ENCODE results near the gene MAGEB4. TPM values are rescaled to one million over a fixed set of nuclear protein-coding genes. Genes with fewer than 3 reads are reported as not detected.

The MAGEB4 gene
- total and polyA plus RNA-seq, 2 donors (not counting 1 experiment from before 2014, with no cell fraction given), result not detected

DNA sequence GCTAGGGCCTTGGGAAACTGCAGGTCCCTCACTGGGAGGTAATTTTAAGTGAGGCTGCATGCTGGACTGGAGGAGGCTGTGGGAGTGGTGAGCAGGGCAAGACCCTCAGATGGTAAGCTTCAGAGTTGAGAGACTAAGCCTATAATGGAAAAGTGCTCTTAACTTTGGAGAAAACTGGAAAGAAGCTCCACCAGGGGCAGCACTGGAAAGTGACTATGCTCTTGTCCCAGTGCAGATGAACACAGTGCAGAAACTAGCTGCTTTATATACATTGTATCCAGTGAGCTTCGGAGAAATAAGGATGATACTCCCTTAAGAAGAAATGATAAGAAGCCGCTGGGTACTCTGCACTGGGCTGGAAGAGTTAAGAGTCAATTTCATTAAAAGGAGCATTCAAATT is 29.6 kb upstream of the MAGEB4 start:
- no peak overlapping the region for H3K4me2 ChIP-seq (ENCODE audit: extremely low read depth, insufficient read depth, low read length)
- no peak for DNase-seq (ENCODE audit: low read depth in 2 of 2)
- no peaks in the 10 kb centered on the region for H3K9me3 ChIP-seq (ENCODE audit: control insufficient read depth, insufficient read depth, low read depth, low read length)
- H4K20me1 ChIP-seq (ENCODE audit: control insufficient read depth, extremely low read depth, insufficient read depth, low read length), result no peaks in the 10 kb centered on the region
- H3K79me2 ChIP-seq (ENCODE audit: control insufficient read depth, insufficient read depth, low read length), result no peaks in the 10 kb centered on the region
- no peaks in the 10 kb centered on the region for H3K27me3 ChIP-seq (ENCODE audit: control insufficient read depth, insufficient read depth, low read length)
- no peaks in the 10 kb centered on the region for H3K36me3 ChIP-seq (ENCODE audit: control insufficient read depth, insufficient read depth, low read length)
- H3K4me1 ChIP-seq (ENCODE audit: control insufficient read depth, extremely low read depth, insufficient read depth, low read length), result no peaks in the 10 kb centered on the region
- no peak overlapping the region for H3K9ac ChIP-seq (ENCODE audit: insufficient read depth, low read length)
- no peak overlapping the region for H3K27ac ChIP-seq (ENCODE audit: insufficient read depth, low read length)
- TF ChIP-seq CTCF (conservative IDR thresholded peaks at IDR 0.05 in 1 of 2, IDR thresholded peaks at IDR 0.05 in 1 of 2; ENCODE audit: low read depth in 1 of 2, low read length in 2 of 2), result no peak
- TF ChIP-seq EZH2 (IDR thresholded peaks at IDR 0.05; ENCODE audit: low read length, missing control alignments), result no peak
- no peak overlapping the region for H2AFZ ChIP-seq (ENCODE audit: low read length)
- H3K4me3 ChIP-seq (replicated peaks in 1 of 4; ENCODE audit: control extremely low read depth in 1 of 4, insufficient read depth in 1 of 4, low read depth in 3 of 4, low read length in 4 of 4), result no peak overlapping the region

DNA sequence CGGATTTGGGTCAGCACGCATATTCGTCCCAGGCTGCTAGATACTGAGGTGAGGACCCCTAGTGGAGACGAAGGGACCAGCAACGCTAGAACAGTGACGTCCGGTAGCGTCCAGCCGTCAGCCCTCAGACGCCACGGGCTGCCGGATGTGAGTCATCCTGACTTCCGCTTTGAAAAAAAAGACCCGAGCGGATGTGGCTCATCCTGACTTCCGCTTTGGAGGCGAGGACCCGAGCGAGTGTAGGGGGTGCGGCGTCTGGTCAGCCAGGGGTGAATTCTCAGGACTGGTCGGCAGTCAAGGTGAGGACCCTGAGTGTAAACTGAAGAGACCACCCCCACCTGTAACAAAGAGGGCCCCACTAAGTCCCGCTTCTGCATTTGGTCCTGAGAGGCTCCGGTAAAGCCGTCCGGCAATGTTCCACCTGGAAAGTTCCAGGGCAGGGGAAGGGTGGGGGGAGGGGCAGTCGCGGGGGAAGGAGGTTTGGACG is 26.4 kb upstream of the MAGEB4 start, which contains the start of gene MAGEB2:
Gene MAGEB2 (plus strand): TSS at position 207 of the 487 bp plus-strand sequence. CDS start 3,018 bp downstream, outside the sequence.
- H3K36me3 ChIP-seq (ENCODE audit: control insufficient read depth, insufficient read depth, low read length), result no peaks in the 10 kb centered on the region
- no peaks in the 10 kb centered on the region for H4K20me1 ChIP-seq (ENCODE audit: control insufficient read depth, extremely low read depth, insufficient read depth, low read length)
- no peaks in the 10 kb centered on the region for H3K27me3 ChIP-seq (ENCODE audit: control insufficient read depth, insufficient read depth, low read length)
- no peak within 1 kb of the TSS for H2AFZ ChIP-seq (ENCODE audit: low read length)
- H3K4me3 ChIP-seq (replicated peaks in 1 of 4; ENCODE audit: control extremely low read depth in 1 of 4, insufficient read depth in 1 of 4, low read depth in 3 of 4, low read length in 4 of 4), result no peak within 1 kb of the TSS
- H3K4me2 ChIP-seq (ENCODE audit: extremely low read depth, insufficient read depth, low read length), result no peak within 1 kb of the TSS
- no peak within 1 kb of the TSS for H3K9ac ChIP-seq (ENCODE audit: insufficient read depth, low read length)
- no peaks in the 10 kb centered on the region for H3K4me1 ChIP-seq (ENCODE audit: control insufficient read depth, extremely low read depth, insufficient read depth, low read length)
- no peaks in the 10 kb centered on the region for H3K9me3 ChIP-seq (ENCODE audit: control insufficient read depth, insufficient read depth, low read depth, low read length)
- H3K27ac ChIP-seq (ENCODE audit: insufficient read depth, low read length), result no peak within 1 kb of the TSS
- no peak for DNase-seq (ENCODE audit: low read depth in 2 of 2)
- no peak for TF ChIP-seq EZH2 (IDR thresholded peaks at IDR 0.05; ENCODE audit: low read length, missing control alignments)
- TF ChIP-seq CTCF (conservative IDR thresholded peaks at IDR 0.05 in 1 of 2, IDR thresholded peaks at IDR 0.05 in 1 of 2; ENCODE audit: low read depth in 1 of 2, low read length in 2 of 2), result no peak
- H3K79me2 ChIP-seq (ENCODE audit: control insufficient read depth, insufficient read depth, low read length), result no peaks in the 10 kb centered on the region

GRCh38 chrX:30217465-30217864 is 24.3 kb upstream of the MAGEB4 start:
- H3K4me3 ChIP-seq (replicated peaks in 1 of 4; ENCODE audit: control extremely low read depth in 1 of 4, insufficient read depth in 1 of 4, low read depth in 3 of 4, low read length in 4 of 4), result no peak overlapping the region
- no peak overlapping the region for H3K9ac ChIP-seq (ENCODE audit: insufficient read depth, low read length)
- TF ChIP-seq EZH2 (IDR thresholded peaks at IDR 0.05; ENCODE audit: low read length, missing control alignments), result no peak
- TF ChIP-seq CTCF (conservative IDR thresholded peaks at IDR 0.05 in 1 of 2, IDR thresholded peaks at IDR 0.05 in 1 of 2; ENCODE audit: low read depth in 1 of 2, low read length in 2 of 2), result no peak
- no peak overlapping the region for H3K4me2 ChIP-seq (ENCODE audit: extremely low read depth, insufficient read depth, low read length)
- H2AFZ ChIP-seq (ENCODE audit: low read length), result no peak overlapping the region
- H3K9me3 ChIP-seq (ENCODE audit: control insufficient read depth, insufficient read depth, low read depth, low read length), result no peaks in the 10 kb centered on the region
- no peaks in the 10 kb centered on the region for H3K27me3 ChIP-seq (ENCODE audit: control insufficient read depth, insufficient read depth, low read length)
- no peaks in the 10 kb centered on the region for H4K20me1 ChIP-seq (ENCODE audit: control insufficient read depth, extremely low read depth, insufficient read depth, low read length)
- H3K27ac ChIP-seq (ENCODE audit: insufficient read depth, low read length), result no peak overlapping the region
- no peaks in the 10 kb centered on the region for H3K36me3 ChIP-seq (ENCODE audit: control insufficient read depth, insufficient read depth, low read length)
- no peaks in the 10 kb centered on the region for H3K79me2 ChIP-seq (ENCODE audit: control insufficient read depth, insufficient read depth, low read length)
- no peak for DNase-seq (ENCODE audit: low read depth in 2 of 2)
- H3K4me1 ChIP-seq (ENCODE audit: control insufficient read depth, extremely low read depth, insufficient read depth, low read length), result no peaks in the 10 kb centered on the region
